Pancreas (tissue), 10 donors: ENCODE data around the gene BCR. TPM values are rescaled to one million over a fixed set of nuclear protein-coding genes. Genes with fewer than 3 reads are reported as not detected.

Experiments
- ATAC-seq, 4 donors: fragments of 200-7000 bp; cut with Tn5 transposase; one replicate each; pipeline versions ENCODE4 v1.8.0 to v1.9.1; 2020; ENCODE audit warnings: mild to moderate bottlenecking in 4 of 4, moderate library complexity in 4 of 4
- DNase-seq, 6 donors: peaks; one replicate each; pipeline ENCODE4 v3.0.0-alpha.2; 2020
- FAIRE-seq: peaks from 2 replicates; lab custom pipeline; 2012; peaks lifted over from hg19 to GRCh38; lab: Jason Lieb, UNC
- H3K27ac ChIP-seq, 4 donors: fragments of 200-600 bp; sonication (generic); 1 replicate in 3 of 4; 2 replicates in 1 of 4; pipeline versions ENCODE4 v1.5.0 to v1.8.0; 2020
- H3K27me3 ChIP-seq, 4 donors: fragments of 200-600 bp; one replicate each; pipeline ENCODE4 v1.8.0; 2021
- H3K36me3 ChIP-seq, 3 donors: fragments of 200-600 bp; sonication (generic) in 1 of 3; one replicate each; pipeline versions ENCODE4 v1.5.0 to v1.8.0; 2020 to 2021
- H3K4me1 ChIP-seq, 3 donors: fragments of 200-600 bp; one replicate each; pipeline ENCODE4 v1.8.0; 2021
- H3K4me3 ChIP-seq, 4 donors: fragments of 200-600 bp; sonication (generic) in 2 of 4; one replicate each; pipeline versions ENCODE4 v1.5.0 to v1.8.0; 2020 to 2021
- H3K9me3 ChIP-seq, 4 donors: fragments of 200-600 bp; one replicate each; pipeline ENCODE4 v1.8.0; 2021
- CTCF ChIP-seq, 4 donors: fragments of 200-600 bp; sonication (generic) in 3 of 4; IDR thresholded peaks; one replicate each; pipeline versions ENCODE4 v1.5.0 to v1.8.0; 2021; ENCODE audit warnings: antibody characterized with exemption in 4 of 4
- WGBS, 2 donors: extraction: QIAGEN DNeasy Blood & Tissue Kit; methylation state at CpG; one replicate each; pipeline ENCODE4 v1.1.7; 2013; 5-methylcytosine and 5-hydroxymethylcytosine counted together
- intact Hi-C, 3 donors: fragments of 100-400 bp; cut with DNase I; formaldehyde crosslinking; loops; one replicate each; pipeline versions ENCODE4 v1.11.1 to v1.14.2; 2022
- polyA plus RNA-seq, 2 donors: library from polyadenylated mRNA; stranded (reverse); fragments of 200-250 nt; gene quantifications; one replicate each; pipeline ENCODE4 v1.2.3, GENCODE V29; 2013
- total RNA-seq, 6 donors: library from RNA; stranded (reverse); fragmentation: NEBNext Ultra II Directional in 4 of 6; extraction: Animal tissue kit (Norgen Biotek cat#: 25700) in 4 of 6; gene quantifications; one replicate each; pipeline versions ENCODE4 v1.2.1 to v1.2.4, GENCODE V29; 2021 to 2023
- donor health status: healthy with polysubstance abuse.
- donor health status: DM: no; HTN: no; CAD: no; lungs with moderate emphysema.
- donor health status: DM: no; HTN: no; CAD: no.
- donor health status: control.
- donor health status: control.
- donor health status: Bipolar disorder and iron deficiency.
- donor health status: DM: yes; HTN: yes; CAD: no.
- donor health status: DM: no; HTN: no; CAD: no.
- donor health status: DM: no; HTN: no; CAD: no.
- donor health status: DM: yes; HTN: yes; CAD: no.

The BCR gene
- total and polyA plus RNA-seq, 8 donors = 15.5 to 35.9 (median 18.1) TPM

GRCh38 chr22:23239429-23239828, 59.1 kb downstream of the BCR start:
- H3K27me3 ChIP-seq = no peaks in the 10 kb centered on the region
- ATAC-seq = no peak
- H3K27ac ChIP-seq = no peak overlapping the region
- TF ChIP-seq CTCF (IDR thresholded peaks at IDR 0.05) = no peak
- no peak for FAIRE-seq
- no peaks in the 10 kb centered on the region for H3K9me3 ChIP-seq
- intact Hi-C loops = no loop called here
- H3K4me1 ChIP-seq = peaks cover 10 to 18% (median 10%) of the 10 kb centered on the region in 3 donors
- H3K4me3 ChIP-seq = no peak overlapping the region
- DNase-seq = no peak
- WGBS, 2 donors = 98% methylated on average over 2 of the region's 2 CpGs
- H3K36me3 ChIP-seq = no peaks in the 10 kb centered on the region

GRCh38 chr22:23240639-23241389, 60.5 kb downstream of the BCR start:
- Histone ChIP-seq H3K36me3 (no peaks in the 10 kb centered on the region), H3K27me3 (no peaks in the 10 kb centered on the region), H3K4me3 (no peak overlapping the region), H3K4me1 (peaks cover 10 to 18% (median 10%) of the 10 kb centered on the region in 3 donors), H3K27ac (no peak overlapping the region), H3K9me3 (no peaks in the 10 kb centered on the region)
- intact Hi-C loops = no loop called here
- ATAC-seq (no peak), DNase-seq (peak in 2 of 6 donors; percentile 17 to 45), FAIRE-seq (no peak)
- TF ChIP-seq CTCF (IDR thresholded peaks at IDR 0.05) = no peak
- 83 to 84% methylated on average over 12 to 13 of the region's 13 CpGs for WGBS, 2 donors

- FAIRE-seq (no peak), ATAC-seq (no peak), DNase-seq (no peak)
- H3K27me3 ChIP-seq = no peaks in the 10 kb centered on the region
- H3K9me3 ChIP-seq = no peaks in the 10 kb centered on the region
- H3K27ac ChIP-seq = no peak overlapping the region
- H3K4me1 ChIP-seq = peaks cover 2 to 9% (median 7%) of the 10 kb centered on the region in 3 donors
- WGBS, 2 donors = 76 to 78% methylated on average over 8 of the region's 8 CpGs
- no peaks in the 10 kb centered on the region for H3K36me3 ChIP-seq
- intact Hi-C loops = no loop called here
- H3K4me3 ChIP-seq = no peak overlapping the region
- TF ChIP-seq CTCF (IDR thresholded peaks at IDR 0.05) = no peak
Observed at GRCh38 chr22:23241562-23242472, 61.5 kb downstream of the BCR start.

- WGBS, 2 donors = 83 to 86% methylated on average over 10 of the region's 10 CpGs
- Histone ChIP-seq H3K27ac (no peak overlapping the region), H3K9me3 (no peaks in the 10 kb centered on the region), H3K27me3 (no peaks in the 10 kb centered on the region), H3K4me1 (peaks cover 0 to 4% (median 1%) of the 10 kb centered on the region in 3 donors), H3K36me3 (no peaks in the 10 kb centered on the region), H3K4me3 (no peak overlapping the region)
- no peak for ATAC-seq
- FAIRE-seq = no peak
- no peak for TF ChIP-seq CTCF (IDR thresholded peaks at IDR 0.05)
- DNase-seq = no peak
- intact Hi-C loops = no loop called here
Observed at GRCh38 chr22:23242473-23243001, 62.2 kb downstream of the BCR start.
